HG02642 (cell line): ENCODE measurements around the gene TNRC6C.

ENCODE experiments used
- ATAC-seq: cut with Tn5 transposase; IDR thresholded peaks from one replicate; pipeline ENCODE4 v1.9.1; 2021; ENCODE audit warnings: mild to moderate bottlenecking; ENCODE audit not compliant: unreplicated experiment, poor library complexity

The TNRC6C gene

GRCh38 chr17:77957857-77958715 is at the start of gene TNRC6C:
TSS of gene TNRC6C (plus strand) at chr17:77958703. CDS start at chr17:78004207, 45,504 bp downstream.
- ATAC-seq, result peak; percentile 88

- no peak for ATAC-seq
Measured at GRCh38 chr17:77909236-77909635, 49.3 kb upstream of the TNRC6C start.

DNA sequence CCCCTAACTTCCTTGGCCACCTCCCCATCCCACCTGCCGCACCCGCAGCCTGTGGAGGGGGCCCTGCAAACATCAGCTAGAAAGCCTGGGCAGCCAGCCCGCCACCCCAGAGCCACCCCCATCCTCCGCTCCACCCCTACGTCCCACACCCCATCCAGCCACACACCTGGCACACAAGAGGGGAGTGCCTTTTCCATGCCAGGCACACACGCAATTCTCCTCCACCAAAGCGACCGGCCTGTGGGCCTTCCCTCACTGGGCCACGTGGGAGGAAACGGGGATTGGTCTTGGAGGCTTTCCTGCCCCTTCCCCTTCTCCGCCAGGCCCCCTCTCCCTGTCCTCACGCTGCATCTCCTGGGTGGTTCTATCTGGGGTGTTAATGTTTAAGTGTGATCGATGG is 48.7 kb upstream of the TNRC6C start:
- ATAC-seq, result no peak

- ATAC-seq, result no peak
Measured at GRCh38 chr17:77914385-77915254, 43.9 kb upstream of the TNRC6C start.

GRCh38 chr17:77915594-77916021 is 42.9 kb upstream of the TNRC6C start:
- no peak for ATAC-seq

DNA sequence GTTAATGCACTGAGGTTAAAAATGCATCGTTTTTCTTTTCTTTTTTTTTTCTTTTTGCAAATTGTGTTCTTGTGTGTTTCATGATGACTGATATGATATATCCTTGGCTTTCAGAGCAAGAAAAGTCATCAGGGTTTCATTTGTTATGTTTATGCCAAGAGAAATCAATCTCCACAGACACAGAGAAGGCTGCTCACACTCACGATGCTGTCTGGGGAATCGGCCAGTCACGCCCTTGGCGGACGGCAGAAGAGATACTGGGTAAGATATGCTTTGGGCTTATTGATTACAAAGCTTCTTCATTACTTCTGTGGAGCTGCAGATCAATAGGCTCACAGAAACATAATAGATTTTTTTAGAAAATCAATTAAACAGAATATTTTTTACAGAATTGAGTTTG is 42.2 kb upstream of the TNRC6C start:
- ATAC-seq, result no peak

GRCh38 chr17:77916703-77917481 is 41.6 kb upstream of the TNRC6C start:
- ATAC-seq, result no peak

GRCh38 chr17:77919276-77919675 is 39.2 kb upstream of the TNRC6C start:
- no peak for ATAC-seq

DNA sequence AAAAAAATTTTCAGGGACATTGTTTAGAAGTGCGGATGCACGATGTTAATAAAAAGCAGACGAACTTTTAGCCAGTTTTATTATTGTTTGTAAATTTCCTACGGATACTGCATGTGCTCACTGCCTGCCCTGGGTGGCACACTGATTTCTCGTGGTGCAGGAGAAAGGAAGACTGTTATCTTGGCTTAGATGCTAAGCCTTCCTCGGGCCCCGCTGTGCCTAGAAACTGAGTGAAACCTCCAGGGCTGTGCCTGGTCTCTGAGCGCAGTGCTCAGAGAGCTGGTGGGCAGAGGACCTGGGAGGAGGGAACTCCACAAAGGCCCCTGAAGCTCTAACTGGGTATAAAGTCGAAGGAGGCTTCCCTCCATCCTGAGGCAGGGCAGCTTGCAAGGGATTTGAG is 35.4 kb upstream of the TNRC6C start:
- no peak for ATAC-seq

DNA sequence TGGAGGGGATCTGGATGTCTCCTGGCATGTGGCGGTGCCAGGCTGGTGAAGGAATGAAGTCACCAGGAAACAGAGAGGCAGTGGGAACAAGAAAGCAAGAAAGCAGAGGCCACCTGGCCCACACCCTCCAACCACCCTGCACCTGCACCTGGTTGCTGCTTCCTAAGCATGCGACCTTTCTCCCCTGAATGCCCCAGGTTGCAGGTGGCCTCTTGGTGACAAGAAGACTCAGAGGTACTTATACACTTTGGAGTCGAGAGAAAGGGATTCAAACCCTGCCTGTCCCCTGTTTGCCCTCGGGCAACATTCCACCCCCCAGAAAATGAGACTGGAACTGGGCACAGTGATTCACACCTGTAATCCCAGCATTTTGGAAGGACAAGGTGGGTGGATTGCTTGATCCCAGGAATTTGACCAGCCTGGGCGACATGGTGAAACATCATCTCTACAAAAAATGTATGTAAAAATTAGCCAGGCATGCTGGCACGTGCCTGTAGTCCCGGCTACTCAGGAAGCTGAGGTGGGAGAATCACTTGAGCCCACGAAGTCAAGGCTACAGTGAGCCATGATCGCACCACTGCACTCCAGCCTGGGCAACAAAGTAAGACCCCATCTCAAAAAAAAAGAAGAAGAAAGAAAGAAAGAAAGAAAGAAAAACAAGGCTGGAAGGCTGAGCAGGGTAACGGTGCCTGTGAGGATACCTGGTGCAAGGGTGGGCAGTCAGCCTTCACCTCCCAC is 34.6 kb upstream of the TNRC6C start:
- ATAC-seq, result no peak

- ATAC-seq, result no peak
Measured at GRCh38 chr17:77924757-77925336, 33.7 kb upstream of the TNRC6C start.

- ATAC-seq, result no peak
Measured at GRCh38 chr17:77925831-77926543, 32.5 kb upstream of the TNRC6C start.

- ATAC-seq, result no peak
Measured at GRCh38 chr17:77926981-77927380, 31.5 kb upstream of the TNRC6C start.

DNA sequence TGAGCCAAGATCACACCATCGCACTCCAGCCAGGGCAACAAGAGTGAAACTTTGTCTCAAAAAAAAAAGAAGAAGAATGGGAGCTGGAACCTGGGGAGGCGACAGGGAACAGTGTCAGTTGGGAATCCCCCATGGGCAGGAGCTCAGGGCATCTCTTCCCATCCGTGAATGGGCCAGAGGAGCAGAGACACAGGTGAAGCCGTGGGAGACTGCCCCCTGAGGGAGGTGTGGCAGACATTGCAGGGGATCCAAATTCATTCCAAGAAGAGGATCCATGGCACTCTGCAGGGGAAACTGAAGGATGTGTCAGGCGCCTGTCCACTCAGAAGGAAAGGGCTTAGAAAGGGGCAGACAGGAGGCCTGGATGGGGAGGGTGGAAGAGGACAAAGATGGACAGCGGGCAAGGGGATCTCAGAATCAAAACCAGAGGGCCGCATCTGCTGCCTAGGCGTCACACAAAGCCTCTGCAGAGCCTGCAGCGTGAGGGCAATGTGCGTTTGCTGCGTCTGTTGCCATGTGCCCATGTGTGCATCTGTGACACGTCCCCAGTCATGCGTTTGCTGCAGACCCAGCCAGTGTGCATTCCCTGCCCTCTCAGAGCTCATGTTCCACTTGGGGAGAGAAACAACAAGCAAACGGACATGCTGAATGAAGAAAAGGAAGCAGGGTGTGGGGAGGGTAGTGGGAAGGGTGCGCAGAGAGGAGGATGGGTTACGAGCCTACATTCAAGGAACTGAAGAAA is 30.6 kb upstream of the TNRC6C start:
- no peak for ATAC-seq

DNA sequence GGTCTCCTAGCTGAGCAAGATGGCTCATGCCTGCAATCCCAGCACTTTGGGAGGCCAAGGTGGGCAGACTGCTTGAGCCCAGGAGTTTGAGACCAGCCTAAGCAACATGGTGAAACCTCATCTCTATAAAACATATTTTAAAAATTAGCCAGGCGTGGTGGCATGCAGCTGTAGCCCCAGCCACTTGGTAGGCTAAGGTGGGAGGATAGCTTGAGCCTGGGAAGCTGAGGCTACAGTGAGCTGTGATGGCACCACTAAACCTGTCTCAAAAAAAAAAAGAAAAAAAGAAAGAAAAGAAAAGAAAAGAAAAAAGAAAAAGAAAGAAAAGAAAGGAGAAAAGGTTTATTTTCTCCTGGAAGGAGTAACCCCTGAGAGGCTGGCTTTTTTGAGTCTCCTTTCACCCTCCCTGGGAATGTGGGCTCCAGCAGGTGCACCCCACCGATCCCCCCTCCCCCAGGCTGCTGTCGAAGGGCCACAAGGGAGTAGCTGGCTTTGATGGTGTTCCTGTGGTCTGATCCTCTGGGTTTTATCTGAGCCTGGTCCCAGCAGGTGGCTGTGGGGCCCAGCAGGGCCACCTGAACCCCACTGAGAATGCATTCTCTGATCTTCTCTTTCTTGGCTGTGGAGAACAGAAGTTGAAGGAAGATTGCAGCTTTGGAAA is 29.9 kb upstream of the TNRC6C start:
- no peak for ATAC-seq

DNA sequence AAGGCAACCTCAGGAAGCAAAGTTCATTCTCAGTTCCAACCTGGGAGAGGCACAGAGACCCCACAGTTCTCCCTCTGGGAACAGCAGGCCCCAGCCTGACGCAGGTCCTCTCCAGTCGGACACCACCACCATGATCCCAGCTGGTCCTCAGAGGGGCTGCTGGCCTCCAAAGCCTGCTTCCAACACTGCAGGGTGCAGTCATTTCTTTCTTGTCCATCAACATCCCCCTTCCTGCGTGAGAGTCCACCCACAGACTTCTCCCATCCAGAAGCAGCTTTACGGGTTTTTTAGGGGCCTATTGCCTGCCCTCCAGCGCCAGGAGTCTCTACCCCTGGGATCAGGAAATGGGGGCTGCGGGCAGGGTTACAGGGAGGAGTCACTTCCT is 29.3 kb upstream of the TNRC6C start:
- no peak for ATAC-seq

DNA sequence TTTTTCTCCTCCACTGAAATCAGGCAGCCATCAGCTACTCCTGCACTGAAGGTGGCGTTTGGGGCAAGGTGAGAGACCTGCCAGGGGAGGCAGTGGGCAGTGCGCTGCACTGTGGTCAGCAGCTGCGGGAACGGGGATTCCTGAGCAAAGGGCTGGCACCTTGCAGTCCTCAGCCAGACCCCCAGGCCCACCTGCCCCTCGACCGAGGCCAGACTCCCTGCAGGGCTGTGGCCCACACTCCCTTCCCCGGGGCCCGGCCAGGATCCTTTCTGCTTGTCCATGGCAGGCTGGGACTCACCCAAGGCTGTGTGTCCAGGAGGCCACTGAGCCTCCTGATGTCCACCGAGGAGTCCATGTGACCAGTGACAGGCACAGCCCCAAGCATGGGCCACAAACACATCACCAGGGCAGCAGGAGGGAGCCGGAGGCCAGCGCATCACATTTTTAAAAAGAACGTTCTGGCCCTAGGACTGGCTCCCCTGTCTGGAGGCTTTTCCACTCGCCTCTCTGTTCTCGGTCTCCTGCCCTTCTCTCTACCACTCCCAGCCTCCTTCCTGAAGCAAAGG is 28.5 kb upstream of the TNRC6C start:
- ATAC-seq, result no peak
